Activated CD8-positive, alpha-beta memory T cell treated with anti-CD3 and anti-CD28 coated beads, Interleukin-2, amount 50 U/mL, for 24 hours (primary cell): Measurements from ENCODE around the gene SMCR8.
"Not testable (repeated sequence)": the region's sequence is repeated elsewhere in the genome, so short reads cannot be mapped to it uniquely, and the experiment has no call there.

Experiments used
- DNase-seq: peaks from one replicate; pipeline ENCODE4 v3.0.0-alpha.2; 2020; ENCODE audit errors: extremely low read depth

The SMCR8 gene

DNA sequence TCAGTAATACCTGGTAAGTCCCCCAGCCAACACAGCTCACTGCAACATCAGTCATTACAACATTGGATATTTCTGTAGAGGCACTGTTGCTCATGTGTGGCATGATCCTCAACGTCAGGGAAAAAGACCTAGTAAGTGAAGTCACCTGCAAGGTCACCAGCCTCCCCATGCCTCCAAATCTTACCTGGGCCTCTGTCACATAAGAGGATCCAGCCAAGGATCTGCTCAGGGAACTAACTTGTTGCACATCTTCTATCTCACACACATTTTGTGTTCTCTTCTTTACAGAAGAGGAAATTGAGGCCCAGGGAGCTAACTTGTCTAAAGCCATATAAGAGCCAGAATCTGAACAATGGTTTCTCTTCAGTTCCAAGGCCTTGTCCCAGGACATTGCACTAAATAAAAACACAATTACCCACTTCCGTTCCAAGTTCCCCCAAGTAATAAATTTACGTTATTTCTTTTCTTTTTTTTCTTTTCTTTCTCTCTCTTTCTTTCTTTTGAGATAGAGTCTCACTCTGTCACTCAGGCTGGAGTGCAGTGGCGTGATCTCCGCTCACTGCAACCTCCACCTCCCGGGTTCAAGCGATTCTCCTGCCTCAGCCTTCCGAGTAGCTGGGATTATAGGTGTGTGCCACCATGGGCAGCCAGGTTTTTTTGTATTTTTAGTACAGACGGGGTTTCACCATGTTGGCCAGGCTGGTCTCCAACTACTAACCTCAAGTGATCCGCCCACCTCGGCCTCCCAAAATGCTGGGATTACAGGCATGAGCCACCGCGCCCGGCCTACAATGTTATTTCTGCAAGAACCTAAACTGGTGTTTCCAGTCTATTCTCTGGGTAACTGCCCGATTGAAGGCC lies 47.0 kb downstream of the SMCR8 start:
- DNase-seq = no peak

DNA sequence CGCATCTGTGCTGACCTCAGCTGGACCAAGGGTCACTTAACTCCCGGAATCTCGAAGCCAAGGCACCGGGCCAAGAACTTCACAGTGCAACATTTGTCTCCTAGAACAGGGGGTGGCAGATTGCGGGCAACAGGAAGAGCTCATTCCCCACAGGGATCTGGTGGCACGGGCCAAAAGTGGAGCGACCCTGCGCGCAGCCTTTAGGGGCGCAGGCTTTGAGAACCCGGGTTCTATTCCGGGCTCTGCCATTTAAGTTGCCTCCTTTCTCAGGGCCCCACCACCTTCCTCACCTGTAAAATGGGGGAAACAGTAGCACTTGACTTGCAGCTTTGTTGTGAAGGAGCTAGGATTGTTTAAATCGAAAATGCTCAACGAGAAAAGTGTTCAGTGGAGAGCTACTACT lies 47.6 kb downstream of the SMCR8 start:
- DNase-seq = no peak

DNA sequence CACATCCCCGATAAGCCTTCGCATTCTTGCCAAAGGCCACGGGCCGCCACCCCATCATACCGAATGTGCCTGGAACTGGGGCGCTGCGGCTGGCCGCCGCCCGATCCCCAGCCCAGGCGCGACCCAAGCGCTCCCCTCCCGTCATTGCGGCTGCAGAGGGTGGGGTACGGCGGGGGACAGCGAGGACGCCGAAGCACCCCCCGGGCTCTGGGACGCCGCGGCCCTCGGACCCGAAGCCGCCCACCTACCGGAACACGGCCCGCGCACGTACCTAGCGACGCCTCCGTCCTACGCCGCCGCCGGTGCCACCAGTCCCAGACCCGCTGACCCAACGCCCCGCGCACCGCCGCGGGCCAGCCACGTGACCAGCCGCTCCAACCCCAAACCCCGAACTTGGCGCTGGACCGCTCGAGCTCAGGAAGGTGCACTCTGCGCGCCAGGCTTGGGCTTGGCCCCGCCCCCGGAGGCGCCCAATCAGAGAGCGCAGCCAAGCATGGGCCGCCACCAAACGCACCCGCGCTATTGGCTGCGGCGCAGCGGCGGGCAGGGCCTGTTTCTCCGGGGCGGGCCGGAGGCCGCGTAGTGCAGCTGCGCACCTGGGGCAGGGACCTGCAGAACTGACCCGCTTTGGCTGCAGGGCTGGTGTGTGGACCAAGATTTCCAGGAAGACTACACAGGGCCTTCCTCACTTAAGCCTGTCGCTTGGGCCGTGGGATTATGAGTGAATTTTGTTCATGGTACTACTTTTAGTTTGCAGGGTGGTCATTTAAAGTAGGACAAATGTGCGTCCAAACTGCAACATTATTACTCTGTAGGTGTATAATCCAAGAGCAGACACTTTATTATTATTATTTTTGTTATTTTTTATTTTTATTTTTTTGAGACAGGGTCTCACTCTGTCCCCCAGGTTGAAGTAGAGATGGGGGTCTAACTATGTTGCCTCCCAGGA lies 48.3 kb downstream of the SMCR8 start, which contains the start of gene SHMT1:
TSS of gene SHMT1 (minus strand) at position 450 of the 949 bp plus-strand sequence. CDS start 7,569 bp downstream, outside the sequence.
- peak; percentile 71 for DNase-seq

- DNase-seq = no peak
Measured at GRCh38 chr17:18364166-18364565, 49.1 kb downstream of the SMCR8 start.

DNA sequence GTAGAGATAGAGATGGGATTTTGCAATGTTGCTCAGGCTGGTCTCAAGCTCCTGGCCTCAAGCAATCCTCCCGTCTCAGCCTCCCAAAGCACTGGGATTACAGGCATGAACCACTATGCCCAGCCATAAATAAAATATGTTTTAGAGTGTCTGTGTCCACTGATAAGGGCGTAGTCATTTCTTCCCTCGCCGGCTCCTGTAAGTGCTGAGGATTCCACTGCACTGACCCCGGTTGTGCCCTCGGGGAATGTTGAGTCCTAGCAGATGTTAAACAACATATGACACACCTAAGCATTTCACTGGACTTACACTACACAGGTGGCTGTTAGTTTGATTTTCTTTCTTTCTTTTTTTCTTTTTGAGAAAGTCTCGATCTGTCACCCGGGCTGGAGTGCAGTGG lies 53.9 kb downstream of the SMCR8 start:
- no peak for DNase-seq

GRCh38 chr17:18370761-18371160 lies 55.7 kb downstream of the SMCR8 start:
- DNase-seq = no peak

DNA sequence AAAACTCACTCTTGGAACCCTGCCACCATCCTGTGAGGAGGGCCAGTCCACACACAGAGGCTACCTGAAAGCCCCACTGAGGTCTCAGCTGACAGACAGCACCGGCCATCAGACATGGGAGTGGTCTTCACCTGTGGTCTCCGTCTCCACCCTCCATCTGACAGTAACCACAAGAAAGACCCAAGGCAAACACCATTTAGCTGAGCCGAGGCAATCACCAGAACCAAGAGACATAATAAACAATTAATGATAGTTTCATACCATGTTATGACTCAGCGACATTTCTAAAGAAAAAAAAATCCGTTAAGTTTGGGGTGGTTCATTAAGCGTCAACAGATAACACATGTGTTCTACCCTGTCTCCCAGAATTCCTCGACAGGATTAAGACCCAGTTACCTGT lies 56.4 kb downstream of the SMCR8 start:
- DNase-seq = no peak

- DNase-seq = not testable (repeated sequence)
Measured at GRCh38 chr17:18373181-18373580, 58.1 kb downstream of the SMCR8 start.

GRCh38 chr17:18374216-18374615 lies 59.1 kb downstream of the SMCR8 start:
- DNase-seq = no peak
